Panc1 (cell line): ENCODE data around the gene NPNT. TPM values are rescaled to one million over a fixed set of nuclear protein-coding genes. Genes with fewer than 3 reads are reported as not detected.
"Not testable (repeated sequence)": the region's sequence is repeated elsewhere in the genome, so short reads cannot be mapped to it uniquely, and the experiment has no call there.

ENCODE experiments used
- ATAC-seq: fragments of 200-7000 bp; cut with Tn5 transposase; 2 replicates; pipeline ENCODE4 v1.9.1; 2020; ENCODE audit warnings: mild to moderate bottlenecking, moderate library complexity
- BruUV-seq: library from RNA; stranded (reverse); fragments of 400-500 nt; replicated peaks from 2 replicates; lab custom pipeline; 2021; lab: Mats Ljungman, UMichigan
- CTCF ChIA-PET: fragments of 300-600 bp; sonication (Branson Sonifier 250); formaldehyde crosslinking; loops from one replicate; lab custom pipeline; 2022; ENCODE audit warnings: antibody characterized with exemption; lab: Charles Lee
- POLR2A ChIA-PET: fragments of 300-600 bp; sonication (Branson Sonifier 250); formaldehyde crosslinking; loops from one replicate; lab custom pipeline; 2022; ENCODE audit warnings: antibody characterized with exemption; lab: Charles Lee
- DNase-seq: peaks from one replicate; pipeline ENCODE4 v3.0.0-alpha.2; 2010; ENCODE audit warnings: low read depth, low spot score
- H3K27ac ChIP-seq: 2 replicates; pipeline ENCODE4 v1.5.1; 2011; ENCODE audit warnings: mild to moderate bottlenecking, low read length, inconsistent platforms
- H3K27me3 ChIP-seq: fragments of 200-500 bp; sonication (Bioruptor generic); 2 replicates; pipeline ENCODE4 v1.6.0; 2014; ENCODE audit warnings: low read length, inconsistent platforms; ENCODE audit not compliant: control insufficient read depth, insufficient read depth
- H3K36me3 ChIP-seq: fragments of 200-500 bp; sonication (Bioruptor generic); 2 replicates; pipeline ENCODE4 v1.5.1; 2014; ENCODE audit warnings: inconsistent platforms, mild to moderate bottlenecking, low read length, moderate library complexity; ENCODE audit not compliant: control insufficient read depth, insufficient read depth
- H3K4me1 ChIP-seq: 2 replicates; pipeline ENCODE4 v1.5.1; 2011; ENCODE audit warnings: inconsistent platforms, mild to moderate bottlenecking, low read length, moderate library complexity; ENCODE audit not compliant: control insufficient read depth, insufficient read depth
- H3K4me3 ChIP-seq, 2 experiments: 2 replicates each; pipeline ENCODE4 v1.5.1; 2011 to 2012; ENCODE audit warnings: low read depth in 2 of 2, low read length in 2 of 2, mild to moderate bottlenecking in 2 of 2, inconsistent platforms in 1 of 2, moderate library complexity in 1 of 2
- H3K9me3 ChIP-seq: fragments of 200-500 bp; sonication (Bioruptor generic); 2 replicates; pipeline ENCODE4 v1.5.1; 2014; ENCODE audit warnings: low read depth, mild to moderate bottlenecking, inconsistent platforms, low read length, moderate library complexity; ENCODE audit not compliant: control insufficient read depth, insufficient read depth
- POLR2AphosphoS5 ChIP-seq: IDR thresholded peaks from 2 replicates; pipeline ENCODE4 v1.6.1; 2012; ENCODE audit warnings: mild to moderate bottlenecking, low read depth, low read length, moderate library complexity
- SIN3A ChIP-seq: IDR thresholded peaks from 2 replicates; pipeline ENCODE4 v1.6.1; 2012; ENCODE audit warnings: low read depth, mild to moderate bottlenecking, low read length, moderate library complexity, borderline replicate concordance; ENCODE audit not compliant: insufficient read depth
- TCF7L2 ChIP-seq: IDR thresholded peaks from 2 replicates; pipeline ENCODE4 v1.6.1; 2011; ENCODE audit warnings: mild to moderate bottlenecking, low read depth, low read length, inconsistent platforms
- in situ Hi-C: cut with HindIII; loops from 2 replicates; pipeline ENCODE4 v1.10.0; 2016; ENCODE audit warnings: low sequenced_read_pairs, low pct_unique_long_range_greater_than_20kb
- intact Hi-C: fragments of 100-400 bp; cut with micrococcal nuclease; formaldehyde crosslinking; loops from one replicate; pipeline ENCODE4 v1.10.0; 2022; ENCODE audit not compliant: unreplicated experiment
- total RNA-seq: library from RNA; stranded (reverse); gene quantifications from one replicate; pipeline ENCODE4 v1.2.1, GENCODE V29; 2021; ENCODE audit not compliant: unreplicated experiment
- TF ChIP-seq, protein P1 (sequence below), 2 experiments: IDR thresholded peaks; 2 replicates each; pipeline ENCODE4 v1.6.1; 2011 to 2012; ENCODE audit warnings: low read depth in 2 of 2, control low read depth in 1 of 2, low read length in 1 of 2, mild to moderate bottlenecking in 1 of 2, moderate library complexity in 1 of 2; ENCODE audit not compliant: insufficient read depth in 1 of 2
- TF ChIP-seq, protein P2 (sequence below): fragments of 450-650 bp; IDR thresholded peaks from 2 replicates; pipeline ENCODE4 v1.5.1; 2017; ENCODE audit warnings: mild to moderate bottlenecking

The NPNT gene
- total RNA-seq, 1 experiment from 2014 or later, result 1.9 TPM

DNA sequence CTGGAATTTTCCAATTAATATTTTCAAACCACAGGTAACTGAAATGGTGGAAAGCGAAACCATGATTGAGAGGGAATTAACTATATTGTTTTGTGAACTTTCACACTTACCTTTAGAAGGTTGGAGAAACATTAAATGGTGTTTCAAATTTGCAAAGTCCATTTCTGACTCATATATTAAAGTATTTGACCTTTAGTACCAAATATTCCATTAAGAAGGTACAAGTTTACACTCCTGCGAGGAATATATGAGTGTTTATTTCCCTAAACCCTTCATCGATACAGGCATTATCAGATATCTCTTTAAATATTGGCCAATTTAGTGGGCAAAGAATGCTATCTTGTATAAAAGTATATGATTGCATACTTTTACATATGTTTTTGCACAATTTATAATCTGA is 44.1 kb upstream of the NPNT start:
- intact Hi-C loops (no loop called here), in situ Hi-C loops (no loop called here)
- H3K9me3 ChIP-seq, result no peaks in the 10 kb centered on the region
- CTCF ChIA-PET, result no interaction called here
- no peaks in the 10 kb centered on the region for H3K27me3 ChIP-seq
- H3K27ac ChIP-seq, result no peak overlapping the region
- TF ChIP-seq TCF7L2, result no peak
- TF ChIP-seq, protein P1, sequence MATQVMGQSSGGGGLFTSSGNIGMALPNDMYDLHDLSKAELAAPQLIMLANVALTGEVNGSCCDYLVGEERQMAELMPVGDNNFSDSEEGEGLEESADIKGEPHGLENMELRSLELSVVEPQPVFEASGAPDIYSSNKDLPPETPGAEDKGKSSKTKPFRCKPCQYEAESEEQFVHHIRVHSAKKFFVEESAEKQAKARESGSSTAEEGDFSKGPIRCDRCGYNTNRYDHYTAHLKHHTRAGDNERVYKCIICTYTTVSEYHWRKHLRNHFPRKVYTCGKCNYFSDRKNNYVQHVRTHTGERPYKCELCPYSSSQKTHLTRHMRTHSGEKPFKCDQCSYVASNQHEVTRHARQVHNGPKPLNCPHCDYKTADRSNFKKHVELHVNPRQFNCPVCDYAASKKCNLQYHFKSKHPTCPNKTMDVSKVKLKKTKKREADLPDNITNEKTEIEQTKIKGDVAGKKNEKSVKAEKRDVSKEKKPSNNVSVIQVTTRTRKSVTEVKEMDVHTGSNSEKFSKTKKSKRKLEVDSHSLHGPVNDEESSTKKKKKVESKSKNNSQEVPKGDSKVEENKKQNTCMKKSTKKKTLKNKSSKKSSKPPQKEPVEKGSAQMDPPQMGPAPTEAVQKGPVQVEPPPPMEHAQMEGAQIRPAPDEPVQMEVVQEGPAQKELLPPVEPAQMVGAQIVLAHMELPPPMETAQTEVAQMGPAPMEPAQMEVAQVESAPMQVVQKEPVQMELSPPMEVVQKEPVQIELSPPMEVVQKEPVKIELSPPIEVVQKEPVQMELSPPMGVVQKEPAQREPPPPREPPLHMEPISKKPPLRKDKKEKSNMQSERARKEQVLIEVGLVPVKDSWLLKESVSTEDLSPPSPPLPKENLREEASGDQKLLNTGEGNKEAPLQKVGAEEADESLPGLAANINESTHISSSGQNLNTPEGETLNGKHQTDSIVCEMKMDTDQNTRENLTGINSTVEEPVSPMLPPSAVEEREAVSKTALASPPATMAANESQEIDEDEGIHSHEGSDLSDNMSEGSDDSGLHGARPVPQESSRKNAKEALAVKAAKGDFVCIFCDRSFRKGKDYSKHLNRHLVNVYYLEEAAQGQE (IDR thresholded peaks at IDR 0.05; ENCODE audit: insufficient read depth in 1 of 2, low read depth in 2 of 2, low read length in 1 of 2), result no peak
- TF ChIP-seq, protein P2, sequence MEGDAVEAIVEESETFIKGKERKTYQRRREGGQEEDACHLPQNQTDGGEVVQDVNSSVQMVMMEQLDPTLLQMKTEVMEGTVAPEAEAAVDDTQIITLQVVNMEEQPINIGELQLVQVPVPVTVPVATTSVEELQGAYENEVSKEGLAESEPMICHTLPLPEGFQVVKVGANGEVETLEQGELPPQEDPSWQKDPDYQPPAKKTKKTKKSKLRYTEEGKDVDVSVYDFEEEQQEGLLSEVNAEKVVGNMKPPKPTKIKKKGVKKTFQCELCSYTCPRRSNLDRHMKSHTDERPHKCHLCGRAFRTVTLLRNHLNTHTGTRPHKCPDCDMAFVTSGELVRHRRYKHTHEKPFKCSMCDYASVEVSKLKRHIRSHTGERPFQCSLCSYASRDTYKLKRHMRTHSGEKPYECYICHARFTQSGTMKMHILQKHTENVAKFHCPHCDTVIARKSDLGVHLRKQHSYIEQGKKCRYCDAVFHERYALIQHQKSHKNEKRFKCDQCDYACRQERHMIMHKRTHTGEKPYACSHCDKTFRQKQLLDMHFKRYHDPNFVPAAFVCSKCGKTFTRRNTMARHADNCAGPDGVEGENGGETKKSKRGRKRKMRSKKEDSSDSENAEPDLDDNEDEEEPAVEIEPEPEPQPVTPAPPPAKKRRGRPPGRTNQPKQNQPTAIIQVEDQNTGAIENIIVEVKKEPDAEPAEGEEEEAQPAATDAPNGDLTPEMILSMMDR, result no peak
- TF ChIP-seq SIN3A, result no peak
- TF ChIP-seq POLR2AphosphoS5, result no peak
- POLR2A ChIA-PET, result no interaction called here
- H3K36me3 ChIP-seq, result no peaks in the 10 kb centered on the region
- H3K4me1 ChIP-seq, result no peaks in the 10 kb centered on the region
- no peak for DNase-seq
- BruUV-seq, result no TSS peak
- no peak overlapping the region for H3K4me3 ChIP-seq
- no peak for ATAC-seq

DNA sequence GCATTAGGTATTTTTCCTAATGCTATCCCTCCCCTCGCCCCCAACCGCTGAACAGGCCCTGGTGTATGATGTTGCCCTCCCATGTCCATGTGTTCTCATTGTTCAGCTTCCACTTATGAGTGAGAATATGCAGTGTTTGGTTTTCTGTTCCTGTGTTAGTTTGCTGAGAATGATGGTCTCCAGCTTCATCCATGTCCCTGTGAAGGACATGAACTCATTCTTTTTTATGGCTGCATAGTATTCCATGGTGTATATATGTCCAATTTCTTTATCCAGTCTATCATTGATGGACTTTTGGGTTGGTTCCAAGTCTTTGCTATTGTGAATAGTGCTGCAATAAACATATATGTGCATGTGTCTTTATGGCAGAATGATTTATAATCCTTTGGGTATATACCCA is 43.0 kb upstream of the NPNT start:
- BruUV-seq, H3K36me3 ChIP-seq, POLR2A ChIA-PET, DNase-seq, H3K27me3 ChIP-seq, intact Hi-C loops, ATAC-seq, H3K27ac ChIP-seq, in situ Hi-C loops, CTCF ChIA-PET, H3K9me3 ChIP-seq, H3K4me1 ChIP-seq, H3K4me3 ChIP-seq: not testable (repeated sequence)

DNA sequence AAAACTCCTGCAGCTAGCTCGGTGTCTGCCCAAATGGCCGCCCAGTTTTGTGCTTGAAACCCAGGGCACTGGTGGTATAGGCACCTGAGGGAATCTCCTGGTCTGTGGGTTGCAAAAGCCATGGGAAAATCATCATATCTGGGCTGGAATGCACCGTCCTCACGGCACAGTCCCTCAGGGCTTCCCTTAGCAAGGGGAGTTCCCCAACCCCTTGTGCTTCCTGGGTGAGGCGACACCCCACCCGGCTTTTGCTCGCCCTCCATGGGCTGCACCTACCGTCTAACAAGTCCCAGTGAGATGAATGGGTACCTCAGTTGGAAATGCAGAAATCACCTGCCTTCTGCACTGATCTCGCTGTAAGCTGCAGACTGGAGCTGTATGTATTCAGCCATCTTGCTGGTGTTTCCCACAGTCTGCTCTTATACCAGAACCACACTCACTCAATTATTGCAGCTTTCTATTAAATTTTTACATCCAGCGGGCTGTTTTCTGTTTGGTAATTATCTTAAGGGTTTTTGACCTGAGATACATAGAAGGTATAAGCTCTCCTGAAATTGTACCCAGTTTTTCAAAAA is 36.7 kb upstream of the NPNT start:
- intact Hi-C loops (no loop called here), in situ Hi-C loops (no loop called here)
- Histone ChIP-seq H3K27ac (no peak overlapping the region), H3K27me3 (no peaks in the 10 kb centered on the region), H3K4me3 (no peak overlapping the region), H3K36me3 (no peaks in the 10 kb centered on the region), H3K4me1 (no peaks in the 10 kb centered on the region), H3K9me3 (no peaks in the 10 kb centered on the region)
- ATAC-seq, result no peak
- BruUV-seq, result no TSS peak
- ChIA-PET POLR2A (no interaction called here), CTCF (no interaction called here)
- DNase-seq, result no peak
- TF ChIP-seq POLR2AphosphoS5 (no peak), TCF7L2 (no peak), SIN3A (no peak)
- TF ChIP-seq, protein P1 (IDR thresholded peaks at IDR 0.05; ENCODE audit: insufficient read depth in 1 of 2, low read depth in 2 of 2, low read length in 1 of 2), result no peak
- TF ChIP-seq, protein P2, result no peak
